ENCODE results near the gene DNASE1L2.

The DNASE1L2 gene

DNA sequence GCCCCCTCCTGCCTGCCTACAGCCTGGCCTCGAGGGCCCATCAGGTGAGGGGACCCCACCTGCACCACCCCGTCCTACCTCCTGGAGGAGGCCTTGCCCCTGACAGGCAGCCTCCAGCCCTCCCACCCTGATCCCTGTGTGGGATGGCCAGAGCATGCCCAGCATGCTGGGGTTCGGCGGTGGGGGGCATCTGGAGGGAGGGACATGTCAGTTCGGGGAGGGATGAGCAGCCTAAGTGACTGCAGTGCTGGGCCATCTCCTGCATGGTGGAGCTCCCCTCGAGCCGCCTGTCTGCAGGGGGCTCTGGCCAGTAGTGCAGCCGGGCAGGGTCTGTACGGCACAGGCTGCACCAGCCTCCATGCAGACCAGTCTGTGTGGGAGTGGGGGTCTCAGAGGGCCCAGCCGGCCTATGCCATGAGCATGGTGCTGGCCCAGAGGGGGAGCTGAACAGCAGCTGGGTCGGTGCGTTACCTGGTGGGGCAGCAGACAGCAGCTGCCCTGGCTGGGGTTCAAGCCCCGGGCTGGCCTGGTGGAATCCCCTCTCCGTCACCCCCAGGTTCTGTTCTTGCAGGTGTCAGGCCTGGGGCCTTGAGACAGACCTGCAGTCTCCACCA is 35.7 kb downstream of the DNASE1L2 start:
- no peak for DNase-seq

DNA sequence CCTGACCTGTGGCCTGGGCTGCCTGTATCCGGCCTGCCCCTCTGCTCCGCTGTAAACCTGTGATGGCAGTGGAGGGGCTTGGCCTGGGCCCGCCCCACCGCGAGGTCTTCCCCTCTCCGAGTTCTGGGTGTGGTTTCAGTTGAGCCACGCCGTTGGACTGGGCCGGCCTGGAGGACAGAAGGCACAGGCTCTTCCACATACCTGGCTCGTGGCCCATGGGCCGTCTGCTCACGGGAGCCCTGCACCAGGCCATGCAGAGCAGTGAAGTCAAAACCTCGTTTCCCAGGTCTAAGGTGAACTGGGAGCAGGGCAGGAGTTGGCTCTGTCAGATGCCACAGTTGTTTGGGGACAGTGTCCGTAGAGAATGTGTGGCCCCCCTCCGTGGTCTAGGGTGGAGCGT is 37.2 kb downstream of the DNASE1L2 start:
- no peak for DNase-seq

DNA sequence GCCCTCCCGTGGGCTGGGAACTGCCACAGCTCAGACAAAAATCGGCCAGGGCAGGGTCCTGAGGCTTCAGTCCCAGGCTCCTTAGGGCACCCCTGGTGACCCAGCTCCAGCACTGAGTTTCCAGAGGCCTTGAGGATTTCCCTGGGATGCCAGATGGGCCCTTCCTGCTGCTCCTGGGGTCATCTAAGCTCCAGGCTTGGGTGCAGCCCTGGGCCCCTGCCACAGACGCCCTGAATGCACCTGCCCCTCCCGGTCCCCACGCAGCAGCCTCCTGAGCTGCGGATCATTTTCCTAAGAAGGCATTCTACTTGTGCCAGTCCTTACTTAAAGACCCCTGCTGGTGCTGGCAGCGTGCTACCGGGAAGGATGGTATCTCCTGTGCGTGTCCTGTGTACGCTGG is 37.7 kb downstream of the DNASE1L2 start:
- no peak for DNase-seq

DNA sequence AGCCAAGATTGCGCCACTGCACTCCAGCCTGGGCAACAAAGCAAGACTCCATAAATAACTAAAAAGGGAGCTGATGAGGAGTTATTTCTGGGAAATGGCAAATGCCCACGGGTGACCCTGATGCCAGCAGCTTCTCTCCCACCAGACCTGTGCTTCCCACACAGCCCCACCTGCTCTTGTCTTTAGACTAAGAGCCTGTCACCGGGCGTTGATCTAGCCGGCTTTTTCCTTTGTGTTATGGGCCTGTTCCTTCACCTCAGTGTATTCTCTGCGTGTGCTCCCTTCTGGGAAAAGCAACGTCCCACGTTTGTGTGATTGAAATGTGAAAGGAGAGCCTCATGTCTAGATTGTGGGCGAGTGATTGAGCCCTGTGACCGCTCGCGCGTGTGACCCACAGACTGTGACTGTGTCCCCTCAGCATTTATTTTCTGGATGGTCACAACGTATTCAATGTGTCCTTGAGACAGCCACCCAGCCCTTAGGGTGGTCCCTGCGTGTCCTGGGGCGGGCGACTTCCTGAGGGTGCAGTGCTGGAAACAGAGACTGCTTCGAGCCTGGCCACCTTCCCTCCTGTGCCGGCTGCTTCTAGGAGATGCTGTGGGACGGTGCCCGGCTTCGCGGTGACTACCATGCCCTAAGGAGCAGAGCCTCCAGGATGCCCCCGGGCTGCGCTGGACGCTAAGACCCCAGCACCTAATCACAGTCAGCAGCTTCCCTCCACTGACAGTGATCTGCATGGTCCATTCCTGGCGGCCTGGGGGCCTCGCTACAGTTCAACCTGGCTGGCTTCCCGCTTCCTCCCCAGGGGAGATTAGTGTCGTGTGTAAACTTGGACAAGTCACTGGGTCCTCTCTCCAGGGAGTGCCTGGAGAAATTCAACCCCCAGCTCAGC is 39.5 kb downstream of the DNASE1L2 start:
- no peak for DNase-seq

GRCh38 chr16:2276368-2277195 is 40.3 kb downstream of the DNASE1L2 start:
- DNase-seq = no peak

DNA sequence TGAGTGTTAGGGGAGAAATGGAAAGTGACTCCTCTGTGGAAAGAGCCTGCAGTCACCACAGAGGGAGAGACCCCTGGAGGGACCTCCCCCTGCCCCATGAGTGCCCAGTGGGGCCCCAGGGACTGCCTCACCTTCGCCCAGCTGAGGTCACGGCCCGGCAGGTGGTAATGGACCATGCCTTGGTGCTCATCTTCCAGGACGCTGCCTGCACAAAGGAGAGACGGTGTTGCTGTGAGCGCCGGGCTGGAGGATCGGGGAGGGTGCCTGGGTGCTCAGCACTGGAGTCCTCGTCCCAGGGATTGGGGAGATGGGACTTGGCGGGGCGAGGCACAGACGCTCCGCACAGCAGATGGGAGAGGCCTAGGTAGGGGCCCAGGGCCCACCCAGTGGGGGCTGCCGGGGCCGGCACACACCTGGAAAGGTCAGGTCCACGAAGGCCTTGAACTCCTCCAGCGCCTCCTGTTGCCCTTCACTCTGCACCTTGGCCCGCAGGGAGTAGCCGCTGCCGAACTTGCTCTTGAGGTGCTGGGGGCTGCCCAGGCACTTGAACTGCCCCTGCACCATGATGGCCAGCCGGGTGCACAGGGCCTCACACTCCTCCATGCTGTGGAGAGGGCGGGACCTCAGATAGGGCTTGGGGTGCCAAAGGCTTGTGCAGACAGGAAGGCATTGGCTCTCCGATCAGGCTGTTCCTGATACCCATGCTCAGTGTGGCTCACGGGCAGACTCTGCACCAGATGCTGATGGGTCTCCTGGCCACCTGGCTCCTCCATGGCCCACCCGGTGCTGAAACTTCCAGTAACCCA is 41.4 kb downstream of the DNASE1L2 start:
- DNase-seq = no peak

DNA sequence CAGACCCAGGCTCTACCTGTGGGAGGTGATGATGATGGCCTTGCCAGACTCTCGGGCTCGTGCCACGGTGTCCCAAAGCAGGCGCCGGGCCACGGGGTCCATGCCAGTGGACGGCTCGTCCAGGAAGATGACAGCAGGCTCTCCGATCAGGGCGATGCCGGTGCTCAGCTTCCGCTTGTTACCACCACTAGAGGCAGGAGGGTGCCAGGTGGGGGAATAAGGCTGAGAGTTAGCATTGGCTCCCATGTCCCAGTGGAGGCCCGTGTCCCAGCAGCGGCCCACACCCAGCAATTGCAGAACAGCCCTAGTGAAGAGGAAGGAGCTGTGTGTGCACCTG is 42.0 kb downstream of the DNASE1L2 start:
- no peak for DNase-seq

DNA sequence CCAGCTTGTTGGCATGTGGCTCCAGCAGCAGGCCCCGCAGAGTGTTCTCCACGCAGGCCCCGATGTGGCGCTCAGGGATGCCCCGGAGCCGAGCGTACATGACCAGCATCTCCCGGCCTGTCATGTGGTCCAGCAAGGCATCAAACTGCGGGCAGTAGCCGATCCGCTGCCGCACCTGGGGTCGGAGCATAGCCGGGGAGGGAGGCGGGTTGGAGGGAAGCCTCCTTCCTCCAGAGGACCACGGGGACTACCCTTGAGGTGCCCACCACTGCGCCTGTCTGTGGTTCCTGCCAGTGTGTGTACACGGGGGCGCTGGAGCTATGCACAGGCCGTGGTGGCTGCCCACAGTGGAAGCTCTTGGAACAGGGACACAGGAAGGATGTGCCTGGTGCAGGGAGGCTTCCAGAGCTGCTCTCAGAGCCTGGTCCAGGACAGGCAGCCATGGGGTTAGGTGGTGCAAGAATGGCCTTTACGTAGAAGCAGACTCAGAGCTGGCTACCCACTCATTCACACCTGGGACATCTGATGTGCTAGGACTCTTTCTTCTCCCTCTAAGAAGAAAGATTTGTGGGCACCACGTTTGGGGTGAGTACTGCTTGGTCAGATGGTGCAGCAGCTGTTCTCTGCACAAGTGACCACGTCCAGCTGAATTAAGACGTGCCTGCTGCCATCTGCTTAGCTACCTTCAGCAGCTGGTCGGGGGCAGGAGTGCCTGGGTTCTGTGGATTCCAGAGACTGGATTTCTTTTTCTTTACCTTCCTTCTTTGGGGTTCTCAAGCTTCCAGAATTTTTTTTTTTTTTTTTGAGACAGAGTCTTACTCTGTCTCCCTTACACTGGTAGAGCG is 42.9 kb downstream of the DNASE1L2 start:
- no peak for DNase-seq

DNA sequence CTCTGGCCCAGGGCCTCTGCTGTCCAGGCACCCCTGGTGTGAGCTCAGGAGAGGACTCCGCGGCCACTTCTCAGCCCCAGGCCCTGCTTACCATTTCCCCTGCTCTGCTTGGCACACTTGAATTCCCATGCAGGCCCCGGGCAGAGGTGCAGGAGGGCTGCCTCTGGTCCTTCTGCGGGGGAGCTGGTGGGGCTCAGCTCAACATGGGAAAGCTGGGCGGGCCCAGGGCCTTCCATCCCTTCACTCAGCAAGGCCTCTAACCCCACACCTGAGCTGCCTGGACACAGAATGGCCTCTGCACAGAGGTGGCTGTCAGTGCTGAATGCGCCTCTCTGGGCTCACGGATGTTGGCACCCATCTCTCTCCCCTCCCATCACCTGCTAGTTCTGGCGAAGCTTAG is 44.2 kb downstream of the DNASE1L2 start:
- no peak for DNase-seq

DNA sequence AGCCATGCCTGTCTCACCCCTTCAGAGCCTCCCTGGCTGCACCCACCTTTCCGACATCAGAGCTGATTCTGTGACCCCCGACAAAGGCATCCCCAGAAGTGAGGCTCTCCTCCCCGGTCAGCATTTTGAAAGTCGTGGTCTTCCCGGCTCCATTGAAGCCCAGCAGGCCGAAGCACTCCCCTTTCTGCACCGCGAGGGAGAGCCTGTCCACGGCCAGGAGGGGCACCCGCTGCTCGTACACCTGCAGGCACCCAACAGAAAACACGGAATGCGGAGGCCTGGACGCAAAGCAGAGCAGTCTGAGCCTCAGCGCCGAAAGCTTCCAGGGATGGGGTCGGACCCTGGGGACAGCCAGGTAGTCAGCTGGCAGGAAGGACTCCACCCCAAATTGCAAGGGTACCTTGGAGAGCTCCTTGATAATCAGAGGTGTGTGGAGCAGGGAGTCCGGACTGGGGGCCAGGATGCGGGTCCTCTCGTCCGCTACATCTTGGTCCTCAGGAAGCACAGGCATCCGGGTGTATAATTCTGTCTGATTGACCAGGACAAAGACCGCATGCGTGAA is 44.8 kb downstream of the DNASE1L2 start:
- DNase-seq = no peak

DNA sequence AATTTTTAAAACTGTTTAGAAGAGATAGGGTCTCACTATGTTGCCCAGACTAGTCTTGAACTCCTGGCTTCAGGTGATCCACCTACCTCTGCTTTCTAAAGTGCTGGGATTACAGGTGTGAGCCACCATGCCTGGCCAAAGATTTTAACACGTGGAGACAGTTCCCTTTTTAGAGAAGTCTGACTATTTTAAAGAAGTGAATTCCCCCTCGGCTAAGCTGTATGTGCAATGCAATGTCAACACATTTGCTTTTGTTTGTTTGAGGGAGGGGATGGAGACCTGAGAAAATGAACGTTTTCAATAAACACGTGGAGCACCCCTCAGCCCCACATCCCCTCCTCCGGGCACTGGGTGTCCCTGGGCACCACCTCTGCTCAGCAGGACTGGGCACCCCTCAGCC is 46.0 kb downstream of the DNASE1L2 start:
- DNase-seq = no peak

GRCh38 chr16:2282866-2283555 is 46.8 kb downstream of the DNASE1L2 start:
- DNase-seq = no peak

- DNase-seq = no peak
Measured at GRCh38 chr16:2284001-2284770, 47.9 kb downstream of the DNASE1L2 start.

- no peak for DNase-seq
Measured at GRCh38 chr16:2284797-2285576, 48.7 kb downstream of the DNASE1L2 start.

DNA sequence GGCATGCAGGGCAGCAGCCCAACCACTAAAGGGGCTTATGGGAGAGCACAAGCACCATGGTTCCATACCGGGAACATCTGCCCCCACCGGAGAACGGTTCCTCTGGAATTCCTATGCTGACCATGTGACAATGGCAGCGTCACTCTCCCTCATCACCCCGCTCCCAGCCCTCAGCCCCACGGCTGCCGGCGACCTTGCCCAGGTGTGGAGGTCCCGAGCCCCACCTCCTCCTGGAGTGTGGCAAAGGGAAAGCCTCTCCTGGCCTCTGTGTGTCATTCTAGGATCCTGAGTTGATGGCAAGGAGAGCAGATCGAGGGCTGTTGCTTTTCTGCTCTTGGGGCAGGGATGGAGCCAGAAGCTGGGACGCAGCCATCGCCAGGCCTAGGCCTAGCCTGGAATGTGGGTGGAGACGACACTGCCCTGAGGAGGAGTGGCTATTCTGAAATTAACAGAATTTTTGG is 49.5 kb downstream of the DNASE1L2 start:
- DNase-seq = no peak

DNA sequence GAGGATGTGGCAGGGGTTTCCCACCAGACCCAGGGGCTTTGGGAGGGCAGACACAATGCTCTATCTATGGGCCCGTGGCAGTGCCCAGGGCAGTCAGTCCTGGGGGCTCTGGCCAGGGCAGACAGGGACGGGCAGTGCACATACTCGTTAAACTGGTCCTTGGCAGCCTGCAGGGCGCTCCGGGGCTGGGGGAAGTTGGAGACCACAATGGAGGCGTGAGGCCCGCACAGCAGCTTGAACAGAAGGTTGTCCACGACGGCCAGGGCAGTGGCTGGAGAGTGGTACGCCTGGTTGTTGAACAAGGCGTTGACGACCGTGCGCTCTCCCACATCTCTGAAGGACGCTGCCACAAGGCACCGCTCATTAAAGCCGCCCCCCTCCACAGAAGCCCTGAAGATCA is 50.3 kb downstream of the DNASE1L2 start:
- no peak for DNase-seq

DNA sequence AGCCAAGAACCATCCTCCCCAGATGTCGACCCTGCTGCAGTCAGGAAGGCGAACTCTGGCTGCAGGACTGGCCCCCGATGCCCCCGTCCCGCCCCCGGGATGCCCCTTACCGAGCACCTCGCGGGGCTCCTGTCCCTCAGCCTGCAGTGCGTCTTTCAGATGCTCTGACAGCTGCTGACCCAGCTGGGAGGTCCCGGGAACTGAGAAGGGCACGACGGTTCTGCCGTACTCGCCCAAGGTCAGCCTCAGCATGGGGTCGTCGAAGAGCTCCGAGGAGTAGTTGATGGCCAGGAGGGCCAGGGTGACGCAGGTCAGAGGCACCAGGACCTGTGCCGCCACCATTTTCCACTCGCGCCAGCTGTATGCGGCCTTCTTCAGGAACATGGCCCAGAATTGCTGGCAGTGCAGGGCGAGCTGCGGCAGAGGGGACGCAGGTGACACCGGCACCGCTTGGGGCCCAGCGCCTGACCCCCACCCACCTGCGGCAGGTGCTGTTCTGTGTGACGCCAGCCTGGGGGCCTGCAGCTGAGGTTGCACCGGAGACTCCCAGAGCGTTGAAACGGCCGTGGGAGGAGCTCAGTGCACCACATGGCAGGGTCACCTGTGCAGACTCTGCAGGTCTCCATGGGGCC is 51.8 kb downstream of the DNASE1L2 start:
- no peak for DNase-seq
